Measurements from ENCODE around the gene UHMK1.
A peak's percentile ranks its signal among the peaks of the same experiment; 100 is the strongest.

UHMK1 gene

DNA sequence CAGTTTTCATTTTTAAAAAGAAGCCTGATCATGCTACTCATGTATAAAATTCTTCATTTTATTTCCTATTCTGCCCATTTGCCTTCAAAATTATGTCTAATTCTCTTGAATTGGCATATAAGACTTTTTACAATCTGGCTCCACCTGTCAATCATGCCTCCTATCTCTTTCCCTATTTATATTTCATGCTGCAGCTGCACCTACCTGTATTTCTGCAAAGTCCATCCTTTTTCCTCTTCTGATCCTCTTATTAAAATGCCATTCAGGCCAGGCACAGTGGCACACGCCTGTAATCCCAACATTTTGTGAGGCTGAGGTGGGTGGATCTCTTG lies 33.3 kb downstream of the UHMK1 start:
- no peak for DNase-seq

DNA sequence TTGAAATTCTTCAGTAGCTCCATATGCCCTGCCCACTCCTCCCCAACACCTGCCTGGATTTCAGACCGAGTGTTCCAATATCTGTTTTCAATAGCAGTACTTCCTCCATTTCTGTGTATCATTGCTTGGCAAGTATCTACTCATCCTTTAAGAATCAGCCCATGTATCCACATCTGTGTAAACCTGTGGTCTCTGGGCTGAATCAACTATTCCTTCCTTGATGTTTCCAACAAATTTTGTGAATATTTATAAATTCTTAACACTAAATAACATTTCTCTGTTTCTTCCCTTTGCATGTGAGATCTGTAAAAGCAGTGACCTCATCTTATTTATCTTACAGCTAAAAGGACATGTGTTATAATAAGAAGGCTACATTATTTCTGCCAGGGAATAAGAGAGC lies 37.9 kb downstream of the UHMK1 start:
- no peak for DNase-seq

DNA sequence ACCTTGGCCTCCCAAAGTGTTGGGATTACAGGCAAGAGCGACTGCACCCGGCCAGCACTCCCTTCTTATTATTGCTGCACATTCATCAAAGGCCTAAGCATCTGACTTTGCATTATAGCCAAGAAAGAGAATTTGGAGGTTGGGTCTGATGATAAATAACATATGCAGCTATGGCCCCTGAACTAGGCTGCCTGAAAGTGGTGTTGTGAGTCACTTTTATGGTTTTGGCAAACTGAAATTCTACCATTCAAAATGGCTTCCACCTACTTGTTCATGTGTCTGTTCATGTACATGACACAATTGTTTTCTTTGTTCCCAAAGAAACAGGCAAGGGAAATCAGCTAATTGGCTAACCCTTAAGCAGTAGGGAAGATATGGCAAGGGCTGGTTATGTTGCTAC lies 38.9 kb downstream of the UHMK1 start:
- DNase-seq, result no peak

DNA sequence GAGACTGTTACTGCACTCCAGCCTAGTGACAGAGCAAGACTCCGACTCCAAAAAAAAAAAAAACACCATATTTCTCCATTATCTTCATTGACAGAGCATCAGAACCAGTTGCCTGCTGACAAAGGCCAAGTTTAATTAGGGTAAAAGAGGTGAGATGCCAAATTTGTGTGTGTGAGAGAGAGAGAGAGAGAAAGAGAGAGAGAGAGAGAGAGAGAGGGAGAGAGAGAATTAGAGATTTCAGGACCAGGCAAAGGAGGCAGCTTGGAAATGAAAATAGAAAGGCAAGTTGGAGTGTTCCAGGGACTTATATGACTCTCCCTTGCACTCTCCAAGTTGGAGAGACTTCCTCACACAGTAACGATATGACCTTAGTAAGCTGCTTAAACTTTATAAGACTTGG lies 39.6 kb downstream of the UHMK1 start:
- no peak for DNase-seq

DNA sequence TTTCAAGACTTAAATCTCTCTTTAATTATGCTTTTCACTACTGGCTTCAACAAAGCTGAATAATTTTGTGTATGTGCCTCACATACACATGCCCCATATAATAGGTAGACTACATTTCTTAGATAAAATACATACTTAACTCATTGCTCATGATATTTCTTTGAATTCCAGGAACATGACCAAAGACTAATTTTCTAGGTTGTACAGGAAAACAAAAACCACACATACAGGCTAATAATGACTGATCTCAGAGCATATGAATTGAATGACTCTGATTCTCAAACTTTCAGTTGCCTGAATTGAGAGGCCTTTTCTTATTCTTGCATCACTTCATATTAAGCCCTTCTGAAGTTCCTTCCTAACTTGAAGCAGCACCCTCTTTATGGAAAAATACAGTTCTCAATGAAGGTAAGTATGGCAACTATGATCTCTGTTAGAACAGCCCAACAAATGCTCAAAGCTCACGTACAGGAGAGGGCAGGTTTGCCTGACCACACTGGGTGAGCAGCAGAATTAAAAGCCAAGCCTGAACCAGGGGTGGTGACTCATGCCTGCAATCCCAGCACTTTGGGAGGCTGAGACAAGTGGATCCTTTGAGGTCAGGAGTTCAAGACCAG lies 41.3 kb downstream of the UHMK1 start:
- DNase-seq, result no peak

DNA sequence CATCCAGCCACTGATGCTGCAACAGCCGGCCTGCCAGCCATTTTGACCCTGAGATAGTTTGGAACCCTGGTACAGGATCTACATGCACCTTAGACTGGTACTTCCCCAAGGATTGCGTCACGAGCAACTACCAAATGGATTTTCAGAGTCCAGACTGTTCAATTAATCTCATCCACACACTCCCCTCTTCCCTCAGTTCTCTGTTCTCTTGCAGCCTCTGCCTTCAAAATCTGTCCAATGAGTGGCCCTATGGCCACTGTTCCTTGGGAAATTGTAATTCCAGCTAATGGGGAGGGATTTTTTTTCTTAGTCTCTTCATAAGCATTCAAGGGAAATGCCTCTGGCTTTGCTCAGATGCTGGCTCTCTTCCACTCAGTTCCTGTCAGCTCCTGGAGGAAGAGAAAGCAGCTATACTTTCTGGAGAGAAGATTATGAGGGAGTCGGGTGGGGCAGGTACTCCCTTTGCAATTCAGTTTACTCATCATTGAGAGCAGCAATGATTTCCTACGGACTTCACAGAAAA lies 44.1 kb downstream of the UHMK1 start:
- DNase-seq, result no peak

DNA sequence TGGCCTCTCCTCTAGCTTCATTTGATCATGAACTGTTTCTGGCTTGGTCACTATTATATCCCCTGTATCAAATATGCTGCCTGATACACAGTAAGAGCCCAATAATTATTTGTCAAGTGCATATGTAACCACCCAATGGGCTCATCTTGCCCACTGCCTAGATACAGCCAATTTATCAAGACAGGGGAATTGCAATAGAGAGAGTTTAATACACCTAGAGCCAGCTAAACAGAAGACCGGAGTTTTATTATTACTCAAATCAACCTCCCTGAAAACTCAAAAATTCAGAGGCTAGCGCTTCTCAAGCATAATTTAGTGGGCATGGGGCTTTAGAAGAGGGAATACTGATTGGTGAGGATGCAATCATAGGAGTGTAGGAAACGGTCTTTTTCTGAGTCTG lies 45.6 kb downstream of the UHMK1 start:
- no peak for DNase-seq

DNA sequence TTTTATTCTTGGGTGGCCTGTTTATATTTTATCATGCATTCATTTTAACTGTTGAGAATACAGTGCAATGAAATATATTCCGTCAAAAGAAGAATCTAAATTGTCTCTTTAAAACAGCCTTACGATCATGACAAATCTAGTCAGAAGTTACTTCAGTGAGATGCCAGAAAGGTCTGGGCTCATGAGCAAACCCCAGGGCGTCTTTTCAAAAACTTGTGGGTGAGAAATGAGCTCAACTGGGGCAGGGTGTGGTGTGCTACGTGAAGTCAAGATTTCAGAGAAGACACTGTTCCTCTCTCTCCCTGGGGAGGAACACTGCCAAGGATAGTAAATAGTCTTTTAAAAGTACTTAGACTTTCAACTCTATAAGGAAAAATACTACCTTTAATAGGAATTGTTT lies 50.6 kb downstream of the UHMK1 start:
- no peak for DNase-seq

DNA sequence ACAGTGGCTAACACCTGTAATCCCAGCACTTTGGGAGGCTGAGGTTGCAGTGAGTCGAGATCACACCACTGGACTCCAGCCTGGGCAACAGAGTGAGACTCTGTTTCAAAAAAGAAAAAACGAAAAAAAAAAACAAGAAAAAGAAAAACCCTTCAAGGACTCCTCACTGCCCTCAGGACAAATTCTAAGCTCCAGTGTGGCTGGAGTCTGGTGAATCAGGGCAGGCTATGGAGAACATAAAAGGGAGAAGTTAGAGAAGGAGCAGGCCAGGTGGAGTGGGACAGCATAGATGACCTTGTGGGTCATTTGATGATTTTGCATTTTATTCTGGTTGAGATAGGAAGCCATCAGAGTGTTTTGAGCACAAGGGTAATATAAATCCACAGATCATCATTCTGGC lies 51.4 kb downstream of the UHMK1 start:
- no peak for DNase-seq

DNA sequence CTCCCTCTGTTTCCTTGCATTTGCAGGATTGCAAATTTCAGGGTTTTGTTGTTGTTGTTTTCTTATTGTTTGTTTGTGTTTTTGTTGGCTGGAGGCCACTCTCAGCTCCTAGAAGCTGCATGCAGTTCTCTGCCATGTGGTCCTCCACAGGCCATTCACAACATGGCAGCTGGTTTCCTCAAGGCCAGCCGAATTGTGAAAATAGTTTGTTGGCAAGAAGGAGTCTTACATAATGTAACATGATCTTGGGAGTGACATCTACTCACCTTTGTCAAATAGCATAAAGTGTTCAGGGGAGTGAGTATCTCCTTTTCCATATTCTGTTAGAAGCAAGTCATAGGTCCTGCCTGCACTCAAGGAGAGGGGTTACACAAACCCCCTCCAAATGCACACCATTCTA lies 53.3 kb downstream of the UHMK1 start:
- DNase-seq, result no peak

DNA sequence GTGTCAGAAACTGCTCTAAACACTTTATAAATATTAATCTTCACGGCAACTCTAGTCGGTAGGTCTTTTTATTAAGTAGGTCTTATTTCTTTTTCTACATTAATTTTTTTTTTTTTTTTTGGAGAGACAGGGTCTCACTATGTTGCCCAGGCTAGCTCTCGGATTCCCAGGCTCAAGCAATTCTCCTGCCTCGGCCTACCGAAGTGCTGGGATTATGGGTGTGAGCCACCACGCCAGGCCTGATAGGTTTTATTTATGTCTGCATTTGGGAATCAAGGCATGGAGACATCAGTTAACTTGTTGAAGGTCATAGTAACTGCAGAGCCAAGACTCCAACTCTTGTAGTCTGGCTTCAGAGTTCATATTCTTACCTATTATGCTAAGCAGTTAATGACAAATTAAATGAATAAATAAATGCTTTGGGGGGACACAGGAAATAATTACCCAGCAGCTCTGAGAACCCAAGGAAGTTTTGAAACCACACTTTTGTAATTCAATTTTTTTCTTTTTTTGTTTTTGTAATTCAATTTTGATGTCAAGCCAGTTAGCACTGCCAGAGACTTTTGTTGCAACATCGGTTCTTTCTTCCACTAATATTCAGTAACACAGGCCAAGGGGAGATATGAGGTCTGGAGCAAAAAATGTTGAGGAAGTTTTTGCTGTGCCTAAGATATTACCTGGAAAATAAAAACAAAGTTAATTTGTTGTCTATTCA lies 54.5 kb downstream of the UHMK1 start:
- DNase-seq, result no peak

DNA sequence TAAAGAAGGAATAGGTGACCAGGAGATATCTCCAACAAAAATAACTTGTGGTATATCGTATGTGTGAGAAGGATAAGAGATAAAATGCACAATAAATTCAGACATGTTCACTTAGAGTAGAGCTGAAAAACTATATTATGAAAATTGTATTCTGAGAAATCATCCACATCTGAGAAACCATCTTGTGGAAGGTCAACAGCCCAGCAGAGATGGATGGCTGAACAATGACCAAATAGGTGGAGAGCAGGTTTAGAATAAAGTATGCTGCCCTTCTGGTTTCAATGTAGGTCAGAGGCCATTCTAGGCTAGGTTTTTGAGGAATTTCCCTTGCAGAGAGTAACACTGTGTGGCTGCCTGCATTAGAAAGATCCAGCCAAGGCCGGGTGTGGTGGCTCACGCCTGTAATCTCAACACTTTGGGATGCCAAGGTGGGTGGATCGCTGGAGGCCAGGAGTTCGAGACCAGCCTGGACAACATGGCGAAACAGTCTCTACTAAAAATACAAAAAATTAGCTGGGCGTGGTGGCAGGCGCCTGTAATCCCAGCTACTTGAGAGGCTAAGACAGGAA lies 55.1 kb downstream of the UHMK1 start:
- no peak for DNase-seq

DNA sequence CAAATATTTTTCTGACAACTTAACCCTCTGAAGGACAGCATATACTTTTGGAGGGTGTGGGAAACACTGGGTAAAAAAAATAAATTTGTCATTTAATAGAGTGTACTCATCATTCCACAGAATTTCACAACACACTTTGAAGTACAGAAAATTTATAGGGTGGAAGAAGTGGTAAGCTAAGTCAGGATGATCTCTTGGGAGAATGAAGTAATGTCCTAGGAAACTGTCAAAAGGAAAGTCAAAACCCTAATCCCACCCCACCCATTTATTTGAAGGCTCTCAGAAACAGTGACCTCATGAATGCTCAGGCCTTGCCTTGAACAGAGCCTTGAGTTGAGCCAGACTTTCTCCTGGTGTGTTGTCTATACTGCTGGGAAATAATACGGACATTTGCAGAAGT lies 56.6 kb downstream of the UHMK1 start:
- no peak for DNase-seq

DNA sequence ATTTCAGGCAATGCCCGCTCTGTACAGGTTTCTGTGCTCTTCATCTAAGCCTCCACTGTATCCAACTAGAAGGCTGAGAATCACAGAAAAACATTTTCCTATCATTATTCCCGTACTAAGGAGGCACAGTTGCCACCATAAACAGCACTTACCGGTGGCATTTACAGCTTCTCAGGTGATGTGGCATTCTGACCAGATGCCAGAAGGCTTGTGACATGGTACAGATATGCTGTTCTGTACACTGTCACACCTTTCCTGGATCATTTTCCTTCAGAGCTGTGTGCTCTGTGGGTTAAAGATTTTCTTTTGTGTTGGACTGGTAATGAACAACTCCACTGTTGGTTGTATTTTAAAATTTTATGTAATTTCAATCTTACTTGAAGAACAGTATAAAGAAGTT lies 59.9 kb downstream of the UHMK1 start:
- DNase-seq, result no peak

DNA sequence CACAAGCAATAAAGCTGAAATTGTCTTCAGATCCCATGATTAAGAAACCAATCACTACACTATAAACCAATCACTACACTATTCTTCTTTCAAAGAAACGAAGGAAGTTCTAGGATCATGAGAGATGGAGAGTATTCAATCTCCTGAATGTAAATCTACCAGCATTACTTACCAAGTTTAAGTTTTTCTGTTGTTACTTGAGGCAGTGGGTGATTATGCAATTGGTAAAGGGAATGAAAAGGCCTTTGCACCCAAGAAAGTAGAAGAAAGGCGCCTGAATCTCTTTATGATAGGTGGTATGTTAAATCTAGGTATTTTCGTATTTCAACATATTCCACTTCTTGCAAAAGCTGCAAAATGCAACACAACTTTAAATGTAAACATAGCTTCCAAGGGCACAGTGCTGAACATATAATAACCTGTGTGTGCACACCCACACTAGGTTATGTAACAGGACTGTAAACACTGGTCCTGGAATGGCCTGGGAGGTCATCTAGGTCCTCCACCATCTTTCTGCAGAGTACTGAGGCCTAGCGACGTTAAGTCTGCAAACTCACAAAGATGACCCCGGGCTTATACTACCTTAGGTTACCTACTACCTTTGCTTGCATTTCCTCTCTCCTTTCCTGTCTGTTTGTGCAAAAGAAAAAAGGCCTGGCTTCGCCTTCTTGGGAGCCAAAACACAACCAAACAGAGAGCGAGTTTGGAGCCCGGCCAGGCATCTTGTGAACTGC lies 62.9 kb downstream of the UHMK1 start:
- DNase-seq, result no peak

DNA sequence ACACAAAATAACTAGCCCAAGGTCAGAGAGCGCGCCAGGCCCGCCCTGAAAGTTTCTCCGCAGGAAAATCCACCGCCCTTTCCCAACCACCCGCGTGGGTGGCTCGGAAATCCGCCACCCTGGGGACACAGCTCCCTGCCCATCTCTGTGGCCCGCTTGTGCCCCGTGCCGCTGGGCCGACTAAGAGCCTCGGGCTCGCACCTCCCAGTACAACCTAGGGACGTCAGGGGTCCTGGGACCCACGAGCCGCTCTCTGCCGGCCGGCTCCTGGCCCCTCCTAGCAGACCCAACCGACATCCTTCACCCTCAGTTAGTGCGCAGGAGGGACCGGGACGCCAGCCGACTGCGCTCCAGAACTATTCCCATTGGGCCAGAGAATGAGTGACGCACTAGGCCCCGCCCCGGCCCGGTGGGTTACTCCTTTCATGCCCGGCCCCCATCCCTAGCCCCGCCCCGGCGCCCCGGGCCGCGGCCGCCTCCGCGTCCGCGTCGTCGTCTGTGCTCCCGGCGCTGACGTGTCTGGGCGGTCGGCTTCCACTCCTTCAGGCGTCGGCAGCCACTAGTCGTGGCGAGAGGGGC lies 63.5 kb downstream of the UHMK1 start:
- peak; percentile 99 for DNase-seq

DNA sequence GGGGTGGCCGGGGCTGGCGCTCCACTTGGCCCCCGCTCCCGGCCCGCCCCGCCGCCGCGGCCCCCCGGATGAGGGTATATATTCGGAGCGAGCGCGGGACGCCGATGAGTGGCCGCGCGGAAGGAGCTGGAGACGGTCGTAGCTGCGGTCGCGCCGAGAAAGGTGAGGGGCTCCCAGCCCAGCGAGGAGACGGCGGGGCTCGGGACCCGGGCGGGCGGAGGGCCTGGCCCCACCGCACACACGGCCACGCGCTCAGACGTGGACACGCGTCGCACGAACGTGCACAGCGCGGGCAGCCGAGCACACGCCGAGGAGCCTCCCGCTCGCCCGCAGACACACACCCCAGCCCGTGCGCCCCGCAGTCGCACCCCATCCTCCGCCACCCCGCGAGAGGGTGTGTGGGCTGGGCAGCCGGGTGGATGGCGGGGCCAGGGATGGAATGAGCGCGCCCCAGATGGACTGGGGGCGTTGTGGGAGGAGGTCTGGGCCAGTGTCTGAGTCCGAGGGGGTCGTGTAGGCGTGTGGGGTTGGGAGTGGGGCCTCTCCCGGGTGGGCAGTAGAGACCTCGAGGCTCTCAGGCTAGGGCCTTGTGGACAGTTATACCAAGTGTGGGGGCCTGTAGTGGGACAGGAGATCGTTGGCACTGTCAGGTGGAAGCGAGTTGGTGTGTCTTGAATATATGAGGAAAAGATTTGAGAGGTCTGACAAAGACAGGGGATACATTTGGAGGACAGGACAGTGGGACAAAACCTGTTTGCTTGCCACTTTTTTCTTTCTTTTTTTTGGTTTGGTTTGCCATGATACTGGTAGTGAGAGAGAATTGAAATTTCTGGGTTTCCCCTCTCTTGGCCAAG lies 64.2 kb downstream of the UHMK1 start, which contains the start of gene UAP1:
UAP1 (plus strand) TSS at position 107 of the 854 bp plus-strand sequence. CDS start 4,347 bp downstream, outside the sequence.
- no peak for DNase-seq

DNA sequence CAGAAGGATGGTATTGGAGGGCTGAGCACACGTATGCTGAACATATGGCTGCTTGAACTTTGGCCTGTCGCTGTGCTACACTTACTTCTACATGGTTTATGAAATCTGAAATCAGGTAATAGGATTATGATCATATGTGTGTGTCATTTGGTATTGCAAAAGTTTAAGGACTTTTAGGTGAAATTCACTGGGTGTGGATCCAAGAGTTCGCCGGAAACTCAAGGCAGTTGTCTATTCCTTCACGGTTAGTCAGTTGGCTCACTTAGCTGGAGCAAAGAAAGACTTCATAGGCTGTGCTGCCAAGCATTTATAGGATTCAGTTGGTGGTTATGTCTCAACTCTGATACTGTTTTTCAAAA lies 64.8 kb downstream of the UHMK1 start:
- no peak for DNase-seq

DNA sequence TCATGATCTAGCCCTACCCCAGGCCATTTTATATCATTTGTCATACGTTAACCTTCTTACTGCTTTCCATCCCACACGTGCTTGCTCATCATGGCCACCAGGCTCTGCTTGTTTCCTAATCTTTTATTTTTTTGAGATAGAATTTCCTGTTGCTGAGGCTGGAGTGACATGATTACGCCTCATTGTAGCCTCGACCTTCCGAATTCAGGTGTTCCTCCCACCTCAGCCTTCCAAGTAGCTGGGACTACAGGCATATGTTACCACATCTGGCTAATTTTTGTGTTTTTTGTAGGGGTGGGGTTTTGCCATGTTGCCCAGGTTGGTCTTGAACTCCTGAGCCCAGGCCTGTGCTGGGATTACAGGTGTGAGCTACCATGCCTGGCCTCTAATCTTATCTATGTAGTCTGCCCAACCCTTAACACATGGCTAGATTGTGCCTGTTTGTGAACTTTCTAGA lies 67.2 kb downstream of the UHMK1 start:
- no peak for DNase-seq

DNA sequence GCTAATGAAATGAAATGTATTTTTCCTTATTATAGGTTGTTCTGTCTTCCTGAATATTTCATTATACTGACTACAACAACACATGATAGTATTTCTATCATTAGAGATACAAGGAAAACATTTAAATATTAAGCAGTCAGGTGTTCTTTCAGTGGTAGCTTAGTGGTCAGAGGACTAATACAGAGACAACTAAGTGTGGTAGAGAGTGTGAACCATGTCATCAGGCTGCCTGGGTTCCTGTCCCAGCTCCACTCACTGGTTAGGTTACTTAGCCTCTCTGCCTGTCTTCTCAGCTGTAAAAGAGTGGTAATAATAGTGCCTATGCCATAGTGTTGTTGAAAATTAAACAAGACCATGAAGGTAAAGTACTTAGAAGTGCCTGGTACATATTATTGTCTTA lies 67.8 kb downstream of the UHMK1 start:
- no peak for DNase-seq

DNA sequence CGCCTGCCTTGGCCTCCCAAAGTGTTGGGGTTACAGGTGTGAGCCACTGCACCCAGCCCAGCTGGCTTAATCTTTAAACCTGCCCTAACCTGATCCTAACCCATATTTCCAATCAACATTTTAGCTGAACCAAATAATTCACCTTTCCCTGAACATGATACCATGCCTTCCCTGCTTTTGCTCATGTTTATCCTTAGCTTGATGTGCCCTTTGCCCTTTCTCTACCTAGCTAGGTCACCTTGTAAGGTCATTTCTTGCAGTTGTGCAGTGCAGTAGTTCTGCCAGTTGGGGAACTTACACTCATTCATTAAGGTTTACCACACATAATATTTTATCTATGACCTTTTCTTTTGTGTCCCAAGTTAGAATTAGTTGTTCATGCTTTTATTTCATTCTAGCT lies 69.3 kb downstream of the UHMK1 start:
- DNase-seq, result no peak

DNA sequence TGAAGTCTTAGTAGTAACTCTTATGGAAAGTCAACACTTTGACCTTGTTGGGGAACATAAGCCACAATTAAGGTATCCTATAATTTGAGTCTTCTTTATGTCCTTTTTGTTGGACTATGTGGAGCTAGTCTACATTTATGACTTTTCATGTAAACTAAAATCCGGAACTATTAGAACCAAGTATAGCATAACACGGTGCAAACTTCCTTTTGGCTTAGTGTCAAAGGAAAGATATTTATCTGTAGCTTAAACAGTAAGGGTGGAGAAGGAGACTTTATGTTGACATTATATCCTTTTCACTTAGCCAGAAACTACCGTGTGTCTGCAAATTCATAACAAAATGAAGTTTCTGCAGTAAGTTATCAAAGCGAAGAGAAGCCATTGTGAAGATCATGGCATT lies 71.2 kb downstream of the UHMK1 start:
- no peak for DNase-seq
